Glutamatergic neuron (in vitro differentiated cells): ENCODE results near the gene PRIM2. TPM values are rescaled to one million over a fixed set of nuclear protein-coding genes. Genes with fewer than 3 reads are reported as not detected.

ENCODE experiments used
- DNase-seq: peaks from one replicate; pipeline ENCODE4 v3.0.0; 2022
- H3K27ac Mint-ChIP-seq: one replicate; pipeline ENCODE4 v1.8.0; 2020; ENCODE audit warnings: mild to moderate bottlenecking, mixed read lengths, inconsistent platforms; ENCODE audit not compliant: unreplicated experiment
- H3K27me3 Mint-ChIP-seq: one replicate; pipeline ENCODE4 v1.8.0; 2020; ENCODE audit warnings: mild to moderate bottlenecking, moderate library complexity, mixed read lengths, inconsistent platforms; ENCODE audit not compliant: unreplicated experiment
- H3K36me3 Mint-ChIP-seq: one replicate; pipeline ENCODE4 v1.8.0; 2020; ENCODE audit warnings: mild to moderate bottlenecking, mixed read lengths, inconsistent platforms; ENCODE audit not compliant: unreplicated experiment
- H3K4me1 Mint-ChIP-seq: one replicate; pipeline ENCODE4 v1.8.0; 2020; ENCODE audit warnings: mild to moderate bottlenecking, low read depth, mixed read lengths, inconsistent platforms; ENCODE audit not compliant: unreplicated experiment
- H3K4me3 Mint-ChIP-seq: one replicate; pipeline ENCODE4 v1.8.0; 2020; ENCODE audit warnings: mild to moderate bottlenecking, mixed read lengths, inconsistent platforms; ENCODE audit not compliant: unreplicated experiment
- H3K9me3 Mint-ChIP-seq: one replicate; pipeline ENCODE4 v1.8.0; 2020; ENCODE audit warnings: mild to moderate bottlenecking, moderate library complexity, mixed read lengths, inconsistent platforms; ENCODE audit not compliant: unreplicated experiment
- total RNA-seq: library from RNA; stranded (reverse); fragmentation: NEBNext Ultra II Directional; extraction: Animal tissue kit (Norgen Biotek cat#: 25700); gene quantifications from one replicate; pipeline ENCODE4 v1.2.1, GENCODE V29; 2021; ENCODE audit not compliant: unreplicated experiment
- TF ChIP-seq, protein P1 (sequence below): fragments of 200-600 bp; sonication (generic); IDR thresholded peaks from one replicate; pipeline ENCODE4 v1.5.0; 2021; ENCODE audit not compliant: partially characterized antibody, unreplicated experiment

Gene PRIM2
- total RNA-seq, 1 donor from 2014 or later, result 15.3 TPM

DNA sequence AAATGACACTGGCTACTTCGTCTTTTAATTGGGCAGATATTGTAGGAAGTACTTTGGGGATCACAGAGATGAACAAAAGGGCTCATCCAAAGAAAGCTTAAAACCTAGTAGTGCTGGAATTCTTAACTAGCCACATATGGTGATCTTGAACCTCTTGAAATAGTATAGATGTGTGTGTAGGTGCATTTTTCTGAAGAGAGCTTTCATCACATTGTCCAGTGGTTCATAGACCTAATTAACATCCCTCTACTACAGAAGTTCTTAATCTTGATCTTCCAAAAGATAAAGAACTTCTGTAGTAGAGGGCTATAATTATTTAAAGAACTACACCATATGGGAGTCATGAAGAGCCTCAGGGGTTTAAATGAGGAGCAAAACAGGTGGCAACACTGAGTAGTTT is 2.3 kb upstream of the PRIM2 start:
- H3K4me1 Mint-ChIP-seq, result peaks cover 7% of the 10 kb centered on the region
- TF ChIP-seq, protein P1, sequence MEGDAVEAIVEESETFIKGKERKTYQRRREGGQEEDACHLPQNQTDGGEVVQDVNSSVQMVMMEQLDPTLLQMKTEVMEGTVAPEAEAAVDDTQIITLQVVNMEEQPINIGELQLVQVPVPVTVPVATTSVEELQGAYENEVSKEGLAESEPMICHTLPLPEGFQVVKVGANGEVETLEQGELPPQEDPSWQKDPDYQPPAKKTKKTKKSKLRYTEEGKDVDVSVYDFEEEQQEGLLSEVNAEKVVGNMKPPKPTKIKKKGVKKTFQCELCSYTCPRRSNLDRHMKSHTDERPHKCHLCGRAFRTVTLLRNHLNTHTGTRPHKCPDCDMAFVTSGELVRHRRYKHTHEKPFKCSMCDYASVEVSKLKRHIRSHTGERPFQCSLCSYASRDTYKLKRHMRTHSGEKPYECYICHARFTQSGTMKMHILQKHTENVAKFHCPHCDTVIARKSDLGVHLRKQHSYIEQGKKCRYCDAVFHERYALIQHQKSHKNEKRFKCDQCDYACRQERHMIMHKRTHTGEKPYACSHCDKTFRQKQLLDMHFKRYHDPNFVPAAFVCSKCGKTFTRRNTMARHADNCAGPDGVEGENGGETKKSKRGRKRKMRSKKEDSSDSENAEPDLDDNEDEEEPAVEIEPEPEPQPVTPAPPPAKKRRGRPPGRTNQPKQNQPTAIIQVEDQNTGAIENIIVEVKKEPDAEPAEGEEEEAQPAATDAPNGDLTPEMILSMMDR, result no peak
- DNase-seq, result no peak
- H3K36me3 Mint-ChIP-seq, result no peaks in the 10 kb centered on the region
- H3K27me3 Mint-ChIP-seq, result peaks cover 3% of the 10 kb centered on the region
- H3K9me3 Mint-ChIP-seq, result peaks cover 4% of the 10 kb centered on the region
- H3K4me3 Mint-ChIP-seq, result no peak overlapping the region
- no peak overlapping the region for H3K27ac Mint-ChIP-seq

DNA sequence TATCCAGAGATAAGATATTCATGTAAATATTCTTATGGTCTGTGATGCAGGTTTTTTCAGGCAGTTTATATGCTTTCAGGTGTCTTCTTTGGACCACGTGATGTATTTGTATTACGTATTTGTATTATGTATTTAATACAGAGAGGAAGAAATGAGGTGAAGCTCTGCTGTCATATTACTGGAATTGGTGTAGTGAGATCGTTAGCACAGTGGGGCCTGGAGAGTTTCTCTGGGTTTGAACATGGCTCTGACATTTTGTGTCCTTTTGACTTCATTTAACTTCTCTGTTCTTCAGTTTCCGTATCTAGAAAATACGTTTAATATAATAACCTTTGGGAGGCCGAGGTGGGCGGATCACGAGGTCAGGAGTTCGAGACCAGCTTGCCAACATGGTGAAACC is 1.6 kb upstream of the PRIM2 start:
- H3K4me3 Mint-ChIP-seq, result peak overlapping the region; percentile 59
- H3K27ac Mint-ChIP-seq, result no peak overlapping the region
- DNase-seq, result no peak
- TF ChIP-seq, protein P1, result no peak
- H3K4me1 Mint-ChIP-seq, result peaks cover 7% of the 10 kb centered on the region
- peaks cover 1% of the 10 kb centered on the region for H3K9me3 Mint-ChIP-seq
- no peaks in the 10 kb centered on the region for H3K36me3 Mint-ChIP-seq
- H3K27me3 Mint-ChIP-seq, result peaks cover 3% of the 10 kb centered on the region

DNA sequence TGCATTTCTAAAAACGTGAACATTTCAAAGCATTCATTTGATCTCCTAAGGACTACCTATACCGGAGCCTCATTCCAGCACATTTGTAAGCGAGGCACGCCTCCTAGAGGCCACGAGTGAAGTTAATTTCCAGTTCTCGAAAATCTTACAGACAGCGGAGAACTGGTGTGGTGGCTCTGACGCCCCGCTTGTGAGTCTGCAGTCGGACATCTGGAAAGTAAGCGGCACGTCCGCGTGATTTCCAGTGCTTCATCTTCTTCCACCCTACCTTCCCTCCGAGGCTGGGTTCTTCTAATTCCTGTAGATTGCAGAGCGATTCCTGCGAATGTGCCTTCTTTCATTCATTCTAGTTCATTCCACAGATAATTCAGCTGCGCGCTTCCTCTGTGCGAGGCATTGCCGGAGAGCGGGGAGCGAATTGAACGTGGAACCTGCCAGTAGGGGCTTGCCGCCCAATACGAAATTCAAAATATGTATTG is 810 bp upstream of the PRIM2 start:
- TF ChIP-seq, protein P1, result peak; percentile 78
- Mint-ChIP-seq H3K36me3 (no peaks in the 10 kb centered on the region), H3K27me3 (peaks cover 3% of the 10 kb centered on the region), H3K4me3 (peak overlapping the region; percentile 100), H3K4me1 (peaks cover 7% of the 10 kb centered on the region), H3K27ac (no peak overlapping the region), H3K9me3 (peaks cover 1% of the 10 kb centered on the region)
- DNase-seq, result peak; percentile 80

DNA sequence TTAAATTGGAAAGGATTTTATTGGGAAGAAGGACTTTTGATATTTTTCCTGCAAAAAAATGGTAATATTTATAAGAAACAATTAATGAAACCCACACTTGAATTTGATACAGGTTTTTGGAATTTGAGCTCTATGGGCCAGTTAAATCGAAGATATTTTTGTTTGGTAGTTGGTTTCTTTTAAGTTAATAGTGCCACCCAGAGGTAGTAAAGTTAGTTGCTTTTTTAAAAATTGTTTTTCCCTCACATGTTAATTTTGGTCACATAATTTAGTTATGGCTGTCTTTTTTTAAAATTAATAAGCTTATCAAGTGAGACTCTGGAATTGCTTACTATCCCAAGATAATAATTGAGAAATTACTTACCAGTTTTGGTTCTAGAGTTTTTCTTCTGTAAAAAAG is 7.1 kb downstream of the PRIM2 start:
- H3K36me3 Mint-ChIP-seq, result peaks cover under 1% of the 10 kb centered on the region
- no peaks in the 10 kb centered on the region for H3K9me3 Mint-ChIP-seq
- TF ChIP-seq, protein P1, result peak; percentile 19
- H3K27me3 Mint-ChIP-seq, result no peaks in the 10 kb centered on the region
- H3K4me1 Mint-ChIP-seq, result no peaks in the 10 kb centered on the region
- no peak overlapping the region for H3K27ac Mint-ChIP-seq
- no peak overlapping the region for H3K4me3 Mint-ChIP-seq
- no peak for DNase-seq

DNA sequence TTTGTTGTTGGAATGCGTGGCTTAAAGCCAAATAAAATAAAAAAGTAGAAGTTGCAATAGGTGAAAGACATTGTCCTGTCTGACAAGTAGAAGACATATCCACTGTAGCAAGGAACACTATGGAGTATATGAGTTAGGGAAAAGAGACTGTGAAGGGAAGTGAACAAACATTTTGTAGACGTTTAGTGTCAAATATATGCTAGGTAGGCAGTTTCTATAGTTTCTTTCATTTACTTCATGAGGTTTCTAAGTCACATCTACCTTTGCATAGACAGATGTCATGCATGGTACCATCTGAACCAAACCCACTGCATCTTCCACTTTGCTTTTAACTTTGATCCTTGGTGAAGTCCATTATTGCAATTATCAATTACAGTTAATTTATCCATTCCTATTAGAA is 9.9 kb downstream of the PRIM2 start:
- Mint-ChIP-seq H3K27ac (no peak overlapping the region), H3K27me3 (no peaks in the 10 kb centered on the region), H3K4me3 (no peak overlapping the region), H3K9me3 (peaks cover 4% of the 10 kb centered on the region), H3K36me3 (peaks cover 12% of the 10 kb centered on the region), H3K4me1 (no peaks in the 10 kb centered on the region)
- TF ChIP-seq, protein P1, result no peak
- no peak for DNase-seq
